Stimulated activated CD4-positive, alpha-beta T cell treated with anti-CD3 and anti-CD28 coated beads, TNF-alpha, amount 100 ng/mL, for 4 hours (primary cell): Measurements from ENCODE around the gene HOXA9.

ENCODE experiments used
- DNase-seq, 3 experiments: peaks; one replicate each; pipeline ENCODE4 v3.0.0-alpha.2; 2020; ENCODE audit warnings: low read depth in 3 of 3

The HOXA9 gene

DNA sequence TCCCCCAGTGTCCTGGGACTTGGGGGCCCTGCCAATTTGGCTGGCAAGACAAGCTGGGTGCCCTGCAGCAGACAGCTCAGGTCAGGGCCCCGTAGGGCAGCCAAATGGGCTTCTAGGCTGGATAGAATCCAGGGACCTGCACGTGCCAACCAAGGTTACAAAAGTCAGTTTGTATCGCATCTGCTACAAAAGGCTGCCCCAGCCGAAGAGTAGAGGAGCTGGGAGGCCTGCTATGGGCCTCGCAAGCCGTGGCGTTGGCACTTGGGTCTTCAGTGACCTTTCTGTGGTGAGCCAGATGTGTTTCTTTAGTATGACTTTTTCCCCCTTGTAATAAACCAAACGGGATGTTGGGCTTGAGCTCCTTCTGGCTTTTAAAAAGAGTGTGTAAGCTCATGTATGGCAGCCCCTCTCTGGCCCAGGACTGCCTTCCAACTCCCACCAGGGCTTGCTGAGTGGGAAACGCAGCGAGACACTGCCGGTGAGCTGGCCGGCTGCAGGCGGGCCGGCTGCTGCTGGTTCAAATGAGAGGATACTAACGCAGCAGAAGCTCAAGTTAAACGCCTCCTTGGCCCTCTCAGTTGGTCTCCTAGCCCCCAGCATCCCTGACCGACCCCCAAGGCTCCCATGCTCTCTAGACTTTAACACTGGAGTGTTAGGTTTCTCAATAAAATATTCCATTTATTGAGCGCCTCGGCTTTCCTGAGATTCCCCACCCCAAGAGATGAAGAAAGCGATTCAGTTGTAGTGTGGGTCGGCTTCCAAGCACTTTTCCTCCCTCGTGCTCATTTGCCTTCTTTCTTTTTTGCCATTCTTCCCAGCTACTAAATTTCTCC is 11.8 kb upstream of the HOXA9 start:
- no peak for DNase-seq

DNA sequence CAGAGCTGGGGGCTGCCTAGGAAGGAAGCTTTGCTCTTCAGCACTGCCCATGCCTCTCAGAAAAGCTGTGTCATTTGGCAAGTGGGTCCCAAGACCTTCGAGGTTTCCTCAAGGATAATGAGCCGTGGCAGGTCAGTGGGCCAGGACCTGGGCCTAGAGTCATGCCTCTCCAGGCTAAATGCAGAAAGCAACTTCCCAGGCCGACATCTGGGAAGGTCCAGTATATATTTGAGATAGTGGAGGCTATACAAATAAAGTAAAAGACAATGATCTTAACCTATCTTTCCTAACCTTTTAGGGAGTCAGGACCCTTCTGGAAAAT is 11.1 kb upstream of the HOXA9 start:
- DNase-seq, result no peak

DNA sequence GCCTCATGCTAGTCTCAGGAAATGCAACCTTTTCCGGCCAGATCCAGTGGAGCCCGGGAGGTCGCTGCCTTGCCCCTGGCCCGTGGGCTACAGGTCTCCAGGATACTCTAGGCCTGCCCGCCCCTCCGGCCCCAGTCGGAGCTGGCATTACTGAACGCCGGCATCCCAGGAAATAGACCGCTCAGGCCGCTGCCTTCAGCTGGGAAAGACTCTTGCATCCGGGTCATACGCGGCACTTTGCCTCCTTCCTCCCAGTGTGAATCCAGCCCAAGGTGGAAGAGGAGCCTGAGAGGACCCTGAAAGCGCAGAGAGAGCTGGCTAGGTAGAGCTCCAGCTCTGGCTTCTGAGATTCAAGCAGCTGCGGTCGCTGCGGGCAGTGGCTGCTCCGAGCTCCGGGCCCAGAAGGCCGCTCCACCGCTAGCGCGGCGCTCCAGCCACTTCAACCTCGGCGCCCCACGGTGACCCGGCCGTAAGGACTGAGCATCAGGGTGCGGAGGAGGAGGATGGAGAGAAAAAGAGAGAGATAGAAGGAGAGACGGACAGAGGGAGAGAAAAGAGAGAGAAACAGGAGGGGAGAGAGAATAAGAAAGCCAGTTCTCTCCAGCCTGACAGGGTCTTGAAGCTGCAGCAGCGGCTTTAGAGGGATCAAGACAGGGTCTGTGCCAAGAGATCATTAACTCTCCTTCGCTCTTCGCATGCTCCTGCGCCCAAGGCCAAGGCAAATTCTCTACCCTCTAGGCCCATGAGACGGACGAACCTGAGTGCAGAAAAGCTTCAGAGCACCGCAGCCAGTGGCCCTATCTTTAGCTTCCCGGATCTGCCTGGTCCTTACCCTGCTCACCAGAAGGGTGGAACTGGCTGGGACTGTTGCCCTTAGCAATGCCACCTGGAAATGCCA is 10.5 kb upstream of the HOXA9 start:
- DNase-seq, result no peak

DNA sequence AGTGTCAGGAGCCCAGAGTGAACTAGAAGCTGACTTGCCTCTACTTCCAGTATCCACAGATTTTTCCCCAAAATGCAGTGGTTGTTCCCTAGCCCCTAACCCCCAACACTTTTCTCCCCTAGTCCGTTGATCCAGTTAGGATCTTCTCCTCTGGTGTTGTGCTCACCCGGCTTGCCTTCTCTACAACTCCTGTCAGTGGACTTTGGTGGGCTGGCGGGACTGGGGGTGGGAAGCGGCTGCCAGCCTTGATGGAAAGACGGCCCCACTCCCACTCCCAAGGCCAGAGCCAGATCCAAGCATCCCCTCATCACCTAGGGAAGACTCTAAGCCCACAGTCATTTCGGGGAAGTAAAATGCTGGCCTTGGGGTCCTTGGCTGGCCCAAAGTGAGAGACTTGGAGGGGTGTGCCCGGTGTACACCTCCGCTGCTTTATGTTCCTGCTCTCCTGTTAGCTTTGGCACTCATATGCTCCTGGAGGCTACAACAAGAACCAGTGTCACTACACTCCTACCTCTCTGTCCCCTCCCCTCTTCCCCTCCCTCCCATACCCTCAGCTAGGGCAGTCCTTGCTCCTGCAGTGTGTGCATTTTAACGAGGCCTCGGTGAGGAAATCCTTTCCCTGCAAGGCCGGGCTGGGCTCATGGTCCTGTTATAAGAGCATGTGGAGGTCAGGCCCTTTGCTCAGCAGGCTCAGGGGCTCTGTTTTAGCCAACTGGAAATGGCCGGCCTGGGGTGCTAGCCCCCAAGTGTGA is 9.7 kb upstream of the HOXA9 start:
- no peak for DNase-seq

DNA sequence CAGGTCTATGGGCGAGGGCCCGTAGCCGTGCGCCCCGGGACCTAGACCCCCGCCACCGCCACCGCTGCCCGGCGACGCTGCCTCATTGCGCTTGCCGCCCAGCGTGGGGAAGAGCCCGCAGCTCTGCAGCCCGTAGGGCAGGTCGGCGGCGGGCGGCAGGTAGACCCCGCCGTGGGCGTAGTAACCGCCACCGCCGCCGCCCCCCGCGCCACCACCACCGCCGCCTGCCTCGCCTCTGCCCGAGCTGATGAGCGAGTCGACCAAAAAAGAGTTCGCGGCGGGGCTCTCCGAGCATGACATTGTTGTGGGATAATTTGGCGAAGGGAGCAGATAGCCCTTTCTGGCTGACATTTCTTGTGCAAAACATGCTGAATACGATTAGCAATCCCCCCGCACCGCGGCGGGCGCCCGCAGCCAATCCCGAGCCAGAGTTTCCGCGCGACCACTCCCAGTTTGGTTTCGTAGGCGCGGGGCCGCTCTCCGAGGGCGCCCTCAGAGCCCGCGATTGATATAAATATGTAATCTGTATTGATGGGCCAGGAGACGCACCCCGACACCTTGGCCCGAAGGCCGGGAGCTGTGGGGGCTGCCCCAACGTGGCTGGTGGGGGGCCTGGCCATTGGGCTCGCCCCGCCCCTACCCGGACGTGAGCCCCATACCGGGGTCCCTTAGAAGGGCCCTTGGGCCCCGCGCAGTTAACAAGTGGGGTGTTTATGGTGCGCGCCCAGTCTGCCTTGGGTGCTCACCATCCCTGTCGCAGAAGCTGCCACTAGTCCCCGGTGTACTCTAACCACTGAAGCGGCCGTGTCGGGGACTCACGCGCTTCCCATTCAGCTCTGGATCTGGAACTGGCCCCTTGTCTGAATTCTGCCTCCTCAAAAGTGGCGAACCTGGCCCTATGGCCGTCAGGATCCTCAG is 8.9 kb upstream of the HOXA9 start, which contains the start of gene HOXA10:
Gene HOXA10 (minus strand): TSS at position 365 of the 918 bp plus-strand sequence. CDS start 14 bp downstream, at position 351.
- no peak for DNase-seq

DNA sequence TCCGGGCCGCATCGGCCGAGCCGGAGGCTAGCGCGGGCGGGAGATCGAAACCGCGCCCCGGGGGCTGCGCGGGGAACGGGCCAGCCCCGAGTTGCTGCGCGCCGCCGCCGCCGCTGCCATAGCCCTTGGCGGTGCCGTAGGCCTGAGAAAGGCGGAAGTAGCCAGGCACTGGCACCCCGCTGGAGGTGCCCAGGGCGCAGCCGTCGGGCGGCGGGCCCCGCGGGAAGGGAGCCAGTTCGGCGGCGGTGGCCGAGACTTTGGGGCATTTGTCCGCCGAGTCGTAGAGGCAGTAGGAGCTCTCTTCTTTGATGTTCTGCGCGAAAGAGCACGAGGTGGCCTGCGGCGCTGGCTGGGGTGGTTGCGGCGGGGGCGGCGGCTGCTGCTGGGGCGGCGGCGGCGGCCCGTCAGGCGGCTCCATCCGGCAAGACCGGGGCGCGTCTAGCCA is 8.2 kb upstream of the HOXA9 start:
- no peak for DNase-seq

DNA sequence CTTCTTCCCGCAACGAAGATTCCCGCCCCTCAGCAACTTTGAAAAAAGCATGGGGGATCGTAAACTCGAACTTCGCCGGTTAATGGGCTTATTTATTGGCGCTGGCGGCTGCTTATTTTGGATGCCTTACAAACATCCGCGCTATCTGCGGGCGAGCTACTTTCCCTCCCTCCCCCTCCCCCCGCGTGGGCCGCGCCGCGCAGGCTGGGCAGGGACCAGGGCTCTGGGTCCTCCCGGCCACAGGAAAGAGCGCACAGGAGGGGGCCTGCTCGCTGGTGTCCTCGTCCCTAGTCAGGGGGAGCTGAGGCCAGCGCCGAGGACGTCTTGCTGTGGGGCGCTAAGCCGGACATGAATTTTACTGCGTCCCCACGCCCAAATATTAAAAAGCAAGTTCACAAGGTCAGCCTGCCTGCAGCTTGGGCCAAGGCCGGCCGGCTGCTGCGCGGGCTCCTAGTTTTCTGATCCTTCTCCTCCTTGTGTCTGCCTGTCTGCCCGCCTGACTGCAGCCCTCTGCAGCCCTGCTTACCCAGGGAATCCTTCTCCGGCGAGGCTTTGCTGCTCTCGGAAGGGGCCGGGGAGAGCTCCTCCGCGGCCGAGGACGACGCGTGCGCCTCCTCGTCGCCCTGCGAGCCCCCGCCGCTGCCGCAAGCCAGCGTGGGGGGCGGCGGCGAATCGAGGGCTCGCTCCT is 7.6 kb upstream of the HOXA9 start:
- no peak for DNase-seq

DNA sequence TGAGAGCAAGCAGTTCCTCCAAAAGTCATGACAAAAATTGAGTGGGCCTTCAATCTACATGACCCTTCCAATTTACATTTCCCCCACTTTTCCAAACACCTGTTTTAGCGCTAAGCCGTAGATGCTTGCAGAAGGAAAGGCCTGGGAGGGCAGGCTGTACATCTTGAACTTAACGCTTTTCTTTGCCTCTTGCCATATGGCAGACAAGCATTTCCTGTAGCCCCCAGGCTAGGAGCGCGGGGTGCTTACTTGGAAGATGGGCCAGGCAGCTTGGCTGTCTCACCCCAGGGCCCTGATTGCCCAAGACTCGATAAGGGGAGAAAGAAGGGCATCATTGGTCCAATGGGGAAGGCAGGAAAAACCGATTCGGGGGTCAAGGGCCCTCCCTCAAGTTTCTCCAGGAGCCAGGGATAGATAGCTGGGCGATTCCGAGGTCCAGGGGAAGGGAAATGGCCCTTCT is 7.0 kb upstream of the HOXA9 start:
- no peak for DNase-seq

DNA sequence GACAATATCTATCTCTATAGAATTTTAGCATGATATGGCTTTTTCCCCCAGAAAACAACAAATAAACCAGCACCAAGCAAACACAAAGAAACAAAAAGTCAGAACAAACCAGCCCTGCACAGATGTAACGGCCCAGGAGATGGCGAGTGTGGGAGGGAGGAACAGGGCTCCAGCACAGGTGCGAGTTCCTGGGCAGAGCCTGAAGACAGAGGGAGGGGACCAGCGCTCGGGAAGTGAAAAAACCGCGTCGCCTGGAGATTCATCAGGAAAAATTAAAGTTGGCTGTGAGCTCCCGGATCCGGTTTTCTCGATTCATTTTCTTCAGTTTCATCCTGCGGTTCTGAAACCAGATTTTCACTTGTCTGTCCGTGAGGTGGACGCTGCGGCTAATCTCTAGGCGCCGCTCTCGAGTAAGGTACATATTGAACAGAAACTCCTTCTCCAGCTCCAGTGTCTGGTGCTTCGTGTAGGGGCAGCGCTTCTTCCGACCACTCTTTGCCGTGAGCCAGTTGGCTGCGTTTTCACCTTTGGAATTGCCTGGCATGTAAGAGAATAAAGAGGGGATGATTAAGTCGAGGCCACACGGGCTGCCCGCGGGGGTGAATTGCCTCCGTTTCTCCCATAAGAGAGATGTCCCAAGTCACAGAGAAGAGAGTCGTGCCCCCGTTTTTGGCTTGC is 6.4 kb upstream of the HOXA9 start:
- DNase-seq, result no peak

DNA sequence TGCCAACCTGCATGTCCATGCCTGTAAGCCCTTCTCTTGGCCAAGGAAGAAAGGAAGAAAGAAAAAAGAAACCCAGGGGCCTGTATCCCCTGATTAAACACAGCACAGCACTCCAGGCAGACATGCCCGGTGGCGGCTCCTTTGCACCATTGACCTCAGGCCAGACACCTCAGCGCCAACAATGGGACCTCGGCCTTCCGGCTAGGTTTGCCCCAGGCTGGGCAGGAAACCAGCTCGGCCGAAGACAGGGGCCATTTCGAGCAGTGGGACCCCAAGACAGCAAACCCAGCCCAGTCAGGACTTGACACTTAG is 5.9 kb upstream of the HOXA9 start:
- DNase-seq, result no peak

DNA sequence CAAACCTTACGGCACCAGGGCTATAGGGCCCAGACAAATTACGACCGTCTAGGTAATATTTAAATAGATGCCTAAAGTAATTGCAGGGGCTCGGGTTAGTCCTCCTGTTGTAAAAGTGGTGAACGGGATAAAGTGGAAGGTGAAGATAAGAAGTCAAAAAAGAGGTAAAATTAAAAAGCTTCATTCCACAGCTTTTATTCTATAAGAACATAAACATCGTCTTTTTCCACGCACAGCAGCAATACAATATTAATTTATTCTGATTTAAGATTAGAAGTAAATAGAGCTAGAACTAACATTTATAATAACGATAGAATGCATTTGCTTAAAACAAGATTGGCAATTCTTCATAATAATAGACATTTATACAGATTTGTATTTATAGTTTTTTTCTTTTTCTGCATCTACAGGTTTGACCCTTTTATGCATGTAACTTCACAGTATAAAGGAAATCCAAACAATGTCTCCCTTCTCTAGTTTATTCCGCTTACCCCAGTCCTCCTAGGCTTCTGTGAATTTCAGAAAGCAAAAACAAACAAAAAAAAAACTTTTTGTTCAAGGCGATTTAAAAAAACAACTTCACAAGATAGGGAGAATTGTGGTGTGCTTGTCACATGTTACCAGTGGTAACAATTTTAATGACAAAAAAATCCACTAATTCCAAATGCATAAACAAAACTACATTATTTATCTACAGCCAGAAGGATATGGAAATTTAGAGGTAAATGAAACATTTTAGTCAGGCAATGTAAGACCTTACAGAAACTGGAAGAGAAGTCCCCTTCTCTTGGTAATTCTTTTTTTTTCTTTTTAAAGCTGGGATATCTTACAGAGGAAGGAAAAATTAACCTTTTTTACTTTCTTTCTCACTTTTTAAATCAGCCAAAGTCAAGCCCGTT is 5.3 kb upstream of the HOXA9 start:
- DNase-seq, result no peak

DNA sequence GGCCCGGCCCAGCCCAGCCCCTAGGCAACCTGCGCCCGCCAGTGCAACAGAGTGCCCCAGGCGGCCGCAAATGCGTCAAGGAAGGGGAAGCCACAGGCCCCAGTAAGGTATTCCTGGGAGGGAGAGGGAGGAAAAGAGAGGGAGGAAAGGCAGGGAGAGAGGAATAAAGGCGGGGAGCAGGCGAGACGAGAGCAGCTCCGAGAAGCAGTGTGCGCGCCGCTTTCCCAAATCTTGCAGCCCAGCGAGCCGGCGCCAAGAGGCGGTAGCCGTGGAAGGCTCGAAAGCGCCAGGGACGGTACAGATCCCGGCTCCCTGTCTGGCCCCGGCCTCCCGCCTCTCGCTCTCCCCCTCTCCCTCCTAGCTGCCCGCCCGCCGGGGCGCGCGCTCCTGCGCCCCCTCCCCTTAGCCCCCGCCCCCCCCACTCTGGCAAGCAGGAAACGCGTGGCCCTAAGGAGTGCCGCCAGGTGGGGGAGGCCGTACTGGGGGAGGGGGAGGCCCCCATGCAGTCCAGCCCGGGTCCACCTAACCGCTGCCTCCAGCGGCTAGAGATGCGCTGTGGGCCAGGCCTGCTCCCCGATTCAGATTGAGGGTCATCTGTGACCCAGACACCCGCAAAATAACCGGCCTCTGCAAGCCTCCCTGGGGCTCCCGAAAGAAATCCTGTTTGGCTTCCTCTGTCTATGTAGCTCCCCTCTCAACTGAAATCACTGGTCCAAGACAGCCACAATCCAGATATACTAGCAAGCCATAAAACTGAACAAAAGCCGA is 4.5 kb upstream of the HOXA9 start:
- no peak for DNase-seq

DNA sequence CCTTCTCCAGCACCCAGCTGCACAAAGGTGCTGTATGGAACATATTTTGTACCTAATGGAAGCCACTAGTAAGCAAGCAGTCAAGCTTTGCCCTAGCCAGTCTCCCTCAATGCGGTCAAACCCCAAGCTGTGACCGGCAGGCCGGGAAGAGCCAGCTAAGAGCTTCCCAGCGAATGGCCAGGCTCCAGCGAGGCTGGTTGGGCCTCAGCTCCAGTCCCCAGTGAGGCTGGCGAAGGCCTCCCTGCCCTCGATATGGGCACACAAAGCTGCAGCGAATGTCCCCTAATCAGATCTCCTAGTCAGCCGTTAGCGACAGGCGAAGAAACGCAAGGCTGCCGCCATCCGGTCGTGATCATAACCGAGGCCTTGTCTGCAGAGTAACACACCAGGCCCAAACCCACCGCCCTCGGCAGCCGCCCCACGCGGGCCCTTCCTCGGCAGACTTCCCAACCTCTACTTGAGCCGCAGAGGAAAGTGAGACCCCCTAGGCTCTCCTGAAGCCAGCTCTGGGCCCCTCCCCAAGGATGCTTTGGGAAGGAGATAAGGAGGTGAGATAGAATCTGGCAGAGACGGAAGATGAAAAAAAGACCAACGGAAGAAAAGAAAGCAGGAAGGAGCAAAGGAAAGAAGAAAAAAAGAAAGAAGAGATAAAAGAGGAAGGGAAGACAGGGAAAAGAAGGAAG is 3.1 kb upstream of the HOXA9 start:
- no peak for DNase-seq

DNA sequence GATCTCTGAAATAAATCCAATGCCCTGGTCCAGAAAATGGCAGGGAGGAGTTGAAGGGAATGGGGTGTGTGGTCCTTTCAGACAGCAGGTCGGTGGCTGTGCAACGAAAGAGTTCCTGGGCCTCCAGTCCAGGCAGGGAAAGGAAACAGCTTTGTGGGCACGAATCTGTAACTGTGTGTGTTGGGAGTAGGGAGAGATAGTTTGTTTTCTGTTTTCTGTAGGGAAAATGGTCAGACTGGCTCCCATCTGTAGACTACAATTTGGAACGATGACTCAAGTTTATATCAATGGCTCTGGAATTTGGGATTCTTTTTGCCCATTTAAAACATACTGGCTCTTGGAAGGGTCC is 2.6 kb upstream of the HOXA9 start:
- DNase-seq, result no peak

DNA sequence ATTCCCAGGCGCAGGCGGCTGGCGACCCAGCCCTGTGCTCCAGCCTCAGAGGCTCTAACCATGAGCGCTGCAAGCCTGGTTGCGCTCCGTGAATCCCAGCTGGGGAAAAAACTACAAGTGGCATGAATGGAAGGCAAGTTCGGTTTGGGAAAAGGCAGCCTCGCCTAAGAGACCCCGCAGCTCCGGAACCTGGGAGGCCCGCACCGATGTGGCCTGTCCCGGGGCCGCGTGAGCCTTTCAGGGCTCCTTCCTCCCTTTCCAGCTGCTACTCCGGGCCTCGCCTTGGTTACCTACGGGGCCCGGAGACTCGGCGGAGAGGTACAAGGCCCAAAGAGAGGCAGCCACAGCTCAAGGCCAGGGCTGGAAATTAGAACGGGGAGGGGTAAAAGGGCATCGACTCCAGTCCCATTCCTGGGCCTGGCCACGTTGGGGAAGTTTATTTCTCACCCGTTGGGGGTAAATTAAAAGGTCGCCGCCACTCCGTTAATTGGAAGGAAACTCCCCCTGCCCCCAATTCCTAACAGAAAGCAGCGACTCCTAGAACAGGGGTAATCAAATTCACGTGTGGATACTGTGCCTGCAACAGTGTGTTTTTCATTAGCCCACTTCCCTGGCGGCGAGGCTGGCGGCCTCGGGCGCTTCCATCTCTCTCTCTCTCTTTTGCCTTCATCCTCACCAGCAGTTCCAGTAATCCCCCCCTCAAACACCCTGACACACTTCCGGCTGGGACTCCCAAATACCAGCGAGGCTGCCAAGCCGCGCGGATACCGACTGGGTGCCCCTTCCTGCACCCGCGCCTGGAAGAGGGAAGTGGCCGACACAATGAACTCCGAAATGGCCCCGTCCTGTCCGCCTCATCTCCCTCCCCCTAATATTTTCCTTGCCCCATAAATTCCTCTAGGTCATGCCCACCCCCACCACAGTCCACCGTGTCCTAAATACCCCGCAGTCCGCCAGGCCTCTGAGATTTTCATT is 1.5 kb upstream of the HOXA9 start:
- DNase-seq, result no peak

DNA sequence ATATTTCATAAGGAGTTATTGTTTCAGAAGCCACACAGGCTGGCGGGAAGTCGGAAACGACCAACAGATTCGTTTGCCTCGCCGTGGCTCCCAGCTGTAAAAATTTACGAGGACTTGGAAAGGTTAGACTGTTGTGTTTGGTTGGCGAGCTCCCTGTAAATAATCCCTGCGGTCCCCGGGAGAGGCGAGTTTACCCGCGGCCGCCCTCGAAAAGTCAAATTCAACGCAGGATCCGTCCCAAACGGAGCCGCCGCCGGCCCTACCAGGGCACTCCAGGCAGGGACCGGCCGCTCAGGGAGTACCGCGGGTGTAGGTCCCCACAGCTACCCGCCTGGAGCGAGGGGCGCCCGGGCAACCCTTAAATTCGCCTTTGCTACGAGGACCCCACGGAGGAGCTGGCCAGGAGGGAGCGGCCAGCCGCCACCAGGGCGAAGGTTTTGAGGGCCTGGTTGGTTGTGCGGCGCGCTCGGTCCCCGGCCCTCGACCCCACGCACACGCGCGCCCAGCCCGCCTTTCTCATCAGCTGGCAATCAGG is 726 bp upstream of the HOXA9 start:
- DNase-seq, result no peak
